Type B pancreatic cell (in vitro differentiated cells): ENCODE measurements around the gene FAM227B. TPM values are rescaled to one million over a fixed set of nuclear protein-coding genes. Genes with fewer than 3 reads are reported as not detected.
A peak's percentile ranks its signal among the peaks of the same experiment; 100 is the strongest.

Source experiments
- DNase-seq: peaks from one replicate; pipeline ENCODE4 v3.0.0; 2021; ENCODE audit warnings: mixed read lengths; ENCODE audit not compliant: unreplicated experiment; ENCODE audit errors: extremely low spot score
- H3K27ac Mint-ChIP-seq: 2 replicates; pipeline ENCODE4 v1.8.0; 2021; ENCODE audit warnings: mild to moderate bottlenecking, mixed read lengths
- H3K27me3 Mint-ChIP-seq: 2 replicates; pipeline ENCODE4 v1.8.0; 2021; ENCODE audit warnings: mixed read lengths
- H3K36me3 Mint-ChIP-seq: 2 replicates; pipeline ENCODE4 v1.8.0; 2021; ENCODE audit warnings: mixed read lengths
- H3K4me1 Mint-ChIP-seq: one replicate; pipeline ENCODE4 v1.8.0; 2021; ENCODE audit warnings: mixed read lengths; ENCODE audit not compliant: unreplicated experiment
- H3K4me3 Mint-ChIP-seq: 2 replicates; pipeline ENCODE4 v1.8.0; 2021; ENCODE audit warnings: mild to moderate bottlenecking, mixed read lengths
- H3K9me3 Mint-ChIP-seq: 2 replicates; pipeline ENCODE4 v1.8.0; 2021; ENCODE audit warnings: mixed read lengths
- total RNA-seq: library from RNA; stranded (reverse); gene quantifications from 2 replicates; pipeline ENCODE4 v1.2.1, GENCODE V29; 2021; ENCODE audit warnings: low replicate concordance
- TF ChIP-seq, protein P1 (sequence below): fragments of 200-600 bp; sonication (generic); conservative IDR thresholded peaks from 2 replicates; pipeline ENCODE4 v1.5.0; 2021; ENCODE audit warnings: antibody characterized with exemption, mild to moderate bottlenecking

The FAM227B gene
- total RNA-seq, 1 donor from 2014 or later = 7.3 TPM

DNA sequence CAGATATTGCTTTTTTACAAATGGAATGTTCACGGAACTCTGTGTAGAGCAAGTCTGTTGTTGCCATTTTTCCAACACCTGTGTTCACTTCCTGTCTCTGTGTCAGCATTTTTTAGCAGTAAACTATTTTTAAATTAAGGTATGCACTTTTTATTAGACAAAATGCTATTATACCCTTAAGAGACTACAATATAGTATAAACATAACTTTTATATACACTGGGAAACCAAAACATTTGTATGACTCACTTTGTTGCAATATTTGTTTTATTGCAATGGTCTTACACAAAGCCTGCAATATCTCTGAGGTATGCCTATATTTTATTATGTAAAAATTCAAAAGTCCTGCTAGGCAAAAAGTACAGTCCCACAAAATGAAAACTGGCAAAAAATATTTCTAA lies 237.4 kb downstream of the FAM227B start:
- Mint-ChIP-seq H3K4me1 (no peaks in the 10 kb centered on the region), H3K9me3 (no peaks in the 10 kb centered on the region), H3K4me3 (no peak overlapping the region), H3K27me3 (no peaks in the 10 kb centered on the region), H3K36me3 (no peaks in the 10 kb centered on the region), H3K27ac (no peak overlapping the region)
- TF ChIP-seq, protein P1, sequence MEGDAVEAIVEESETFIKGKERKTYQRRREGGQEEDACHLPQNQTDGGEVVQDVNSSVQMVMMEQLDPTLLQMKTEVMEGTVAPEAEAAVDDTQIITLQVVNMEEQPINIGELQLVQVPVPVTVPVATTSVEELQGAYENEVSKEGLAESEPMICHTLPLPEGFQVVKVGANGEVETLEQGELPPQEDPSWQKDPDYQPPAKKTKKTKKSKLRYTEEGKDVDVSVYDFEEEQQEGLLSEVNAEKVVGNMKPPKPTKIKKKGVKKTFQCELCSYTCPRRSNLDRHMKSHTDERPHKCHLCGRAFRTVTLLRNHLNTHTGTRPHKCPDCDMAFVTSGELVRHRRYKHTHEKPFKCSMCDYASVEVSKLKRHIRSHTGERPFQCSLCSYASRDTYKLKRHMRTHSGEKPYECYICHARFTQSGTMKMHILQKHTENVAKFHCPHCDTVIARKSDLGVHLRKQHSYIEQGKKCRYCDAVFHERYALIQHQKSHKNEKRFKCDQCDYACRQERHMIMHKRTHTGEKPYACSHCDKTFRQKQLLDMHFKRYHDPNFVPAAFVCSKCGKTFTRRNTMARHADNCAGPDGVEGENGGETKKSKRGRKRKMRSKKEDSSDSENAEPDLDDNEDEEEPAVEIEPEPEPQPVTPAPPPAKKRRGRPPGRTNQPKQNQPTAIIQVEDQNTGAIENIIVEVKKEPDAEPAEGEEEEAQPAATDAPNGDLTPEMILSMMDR = no peak
- no peak for DNase-seq

DNA sequence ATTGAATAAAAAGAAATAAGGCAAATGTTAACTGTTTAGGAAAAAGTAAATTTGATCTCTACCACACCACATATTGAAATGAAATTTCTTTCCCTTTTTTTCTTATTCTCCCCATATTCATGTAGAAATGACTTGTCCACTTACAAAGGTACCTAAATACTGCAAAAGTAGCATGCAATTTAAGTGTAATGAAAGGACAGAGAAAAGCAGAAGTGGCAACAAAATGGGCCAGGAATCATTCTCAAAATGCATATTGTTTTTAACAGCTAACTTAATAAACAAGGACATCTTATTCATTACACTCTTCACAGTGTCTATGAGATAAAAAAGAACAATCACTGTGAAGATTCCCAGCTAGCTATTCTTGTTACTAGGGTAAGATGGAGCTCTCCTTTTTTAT lies 238.2 kb downstream of the FAM227B start:
- Mint-ChIP-seq H3K4me1 (no peaks in the 10 kb centered on the region), H3K27ac (no peak overlapping the region), H3K9me3 (no peaks in the 10 kb centered on the region), H3K27me3 (no peaks in the 10 kb centered on the region), H3K4me3 (no peak overlapping the region), H3K36me3 (no peaks in the 10 kb centered on the region)
- TF ChIP-seq, protein P1 = no peak
- no peak for DNase-seq

- H3K27me3 Mint-ChIP-seq = no peaks in the 10 kb centered on the region
- H3K4me3 Mint-ChIP-seq = no peak overlapping the region
- DNase-seq = no peak
- H3K36me3 Mint-ChIP-seq = no peaks in the 10 kb centered on the region
- no peaks in the 10 kb centered on the region for H3K4me1 Mint-ChIP-seq
- no peak overlapping the region for H3K27ac Mint-ChIP-seq
- H3K9me3 Mint-ChIP-seq = no peaks in the 10 kb centered on the region
- TF ChIP-seq, protein P1 = no peak
Measured at GRCh38 chr15:49380912-49381311, 239.7 kb downstream of the FAM227B start.

GRCh38 chr15:49379996-49380395 lies 240.6 kb downstream of the FAM227B start:
- TF ChIP-seq, protein P1 = no peak
- Mint-ChIP-seq H3K4me1 (no peaks in the 10 kb centered on the region), H3K27me3 (no peaks in the 10 kb centered on the region), H3K9me3 (no peaks in the 10 kb centered on the region), H3K4me3 (no peak overlapping the region), H3K36me3 (no peaks in the 10 kb centered on the region), H3K27ac (no peak overlapping the region)
- DNase-seq = no peak

GRCh38 chr15:49372366-49372765 lies 248.3 kb downstream of the FAM227B start:
- DNase-seq = no peak
- Mint-ChIP-seq H3K36me3 (no peaks in the 10 kb centered on the region), H3K27ac (no peak overlapping the region), H3K9me3 (no peaks in the 10 kb centered on the region), H3K4me3 (no peak overlapping the region), H3K27me3 (no peaks in the 10 kb centered on the region), H3K4me1 (no peaks in the 10 kb centered on the region)
- TF ChIP-seq, protein P1 = no peak

DNA sequence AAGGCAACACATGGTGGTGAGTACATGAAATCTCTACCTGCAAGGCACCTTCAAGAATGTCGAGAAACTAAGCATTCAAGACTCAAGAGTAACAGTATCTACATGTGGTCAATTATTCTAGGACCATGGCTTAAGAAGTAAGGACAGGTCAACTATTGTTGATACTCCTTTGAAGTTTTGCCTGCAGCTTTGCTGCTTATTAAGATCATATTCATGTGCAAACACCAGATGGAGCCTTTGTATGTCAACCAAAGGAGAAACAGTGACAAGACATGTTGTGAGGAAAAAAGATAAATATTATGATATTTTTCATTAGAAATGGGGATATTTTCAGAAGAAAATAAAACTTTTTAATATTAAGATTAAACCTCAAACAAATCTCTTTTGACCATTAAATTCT lies 249.8 kb downstream of the FAM227B start:
- no peaks in the 10 kb centered on the region for H3K4me1 Mint-ChIP-seq
- H3K27ac Mint-ChIP-seq = no peak overlapping the region
- no peak for DNase-seq
- peaks cover 4% of the 10 kb centered on the region for H3K36me3 Mint-ChIP-seq
- peaks cover 3% of the 10 kb centered on the region for H3K9me3 Mint-ChIP-seq
- TF ChIP-seq, protein P1 = peak; percentile 35
- H3K4me3 Mint-ChIP-seq = no peak overlapping the region
- H3K27me3 Mint-ChIP-seq = no peaks in the 10 kb centered on the region
